GM12892 (cell line): Measurements from ENCODE around the gene CYP27A1.
"Not testable (repeated sequence)": the region's sequence is repeated elsewhere in the genome, so short reads cannot be mapped to it uniquely, and the experiment has no call there.

Experiments used
- DNase-seq: peaks from one replicate; pipeline ENCODE4 v3.0.0; 2011; ENCODE audit not compliant: insufficient read length
- FAIRE-seq: peaks from 2 replicates; lab custom pipeline; 2011; peaks lifted over from hg19 to GRCh38; lab: Jason Lieb, UNC
- POLR2A ChIP-seq: IDR thresholded peaks from 2 replicates; pipeline ENCODE4 v1.6.1; 2011; ENCODE audit warnings: low read depth, low read length, control low read depth
- POLR2AphosphoS5 ChIP-seq: IDR thresholded peaks from 2 replicates; pipeline ENCODE4 v1.6.1; 2011; ENCODE audit warnings: low read depth, low read length, control low read depth
- TAF1 ChIP-seq: IDR thresholded peaks from 2 replicates; pipeline ENCODE4 v1.6.1; 2011; ENCODE audit warnings: low read depth, mild to moderate bottlenecking, control low read depth, low read length, borderline replicate concordance

CYP27A1 gene

GRCh38 chr2:218829868-218830451 is 48.0 kb downstream of the CYP27A1 start:
- FAIRE-seq (no peak), DNase-seq (no peak)
- TF ChIP-seq TAF1 (no peak), POLR2A (no peak), POLR2AphosphoS5 (no peak)

- no peak for TF ChIP-seq POLR2A
- TF ChIP-seq POLR2AphosphoS5 = no peak
- TF ChIP-seq TAF1 = no peak
- no peak for DNase-seq
- no peak for FAIRE-seq
Measured at GRCh38 chr2:218830526-218831306, 48.8 kb downstream of the CYP27A1 start.

DNA sequence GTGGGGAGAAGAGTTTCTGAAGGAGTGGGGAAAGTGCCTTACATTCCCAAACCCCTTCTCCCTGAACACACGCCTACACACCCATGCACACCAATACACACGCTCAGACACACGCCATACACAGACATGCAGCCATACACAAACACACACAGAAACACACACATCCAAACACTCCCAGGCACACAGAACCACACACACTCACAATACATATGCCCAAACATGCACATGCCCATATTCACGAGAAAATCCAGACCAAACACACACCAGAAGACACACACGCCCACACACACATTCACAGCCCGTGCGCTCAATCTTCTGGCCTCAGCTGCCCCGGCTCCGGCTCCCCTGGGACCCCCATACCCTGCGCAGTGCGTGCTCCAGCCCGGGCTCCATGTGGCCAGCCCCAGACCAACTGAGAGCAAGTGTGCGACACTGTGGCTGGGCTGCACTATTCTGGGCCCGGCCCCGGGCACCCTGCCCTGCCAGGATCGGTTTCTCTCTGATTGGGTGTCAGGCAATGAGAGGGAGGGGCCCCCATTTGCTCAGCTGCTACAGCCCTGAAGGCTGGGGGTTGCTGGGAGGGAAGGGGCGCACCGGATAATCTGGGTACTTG is 49.5 kb downstream of the CYP27A1 start, which contains the start of gene PRKAG3:
TSS of gene PRKAG3 (minus strand) at position 426 of the 613 bp plus-strand sequence.
- DNase-seq (no peak), FAIRE-seq (no peak)
- TF ChIP-seq TAF1 (no peak), POLR2AphosphoS5 (no peak), POLR2A (no peak)

- no peak for DNase-seq
- no peak for FAIRE-seq
- TF ChIP-seq POLR2AphosphoS5 (no peak), TAF1 (no peak), POLR2A (no peak)
Measured at GRCh38 chr2:218832081-218832480, 50.1 kb downstream of the CYP27A1 start.

GRCh38 chr2:218832520-218832919 is 50.6 kb downstream of the CYP27A1 start:
- no peak for FAIRE-seq
- TF ChIP-seq POLR2AphosphoS5 = no peak
- no peak for TF ChIP-seq POLR2A
- TF ChIP-seq TAF1 = no peak
- no peak for DNase-seq

DNA sequence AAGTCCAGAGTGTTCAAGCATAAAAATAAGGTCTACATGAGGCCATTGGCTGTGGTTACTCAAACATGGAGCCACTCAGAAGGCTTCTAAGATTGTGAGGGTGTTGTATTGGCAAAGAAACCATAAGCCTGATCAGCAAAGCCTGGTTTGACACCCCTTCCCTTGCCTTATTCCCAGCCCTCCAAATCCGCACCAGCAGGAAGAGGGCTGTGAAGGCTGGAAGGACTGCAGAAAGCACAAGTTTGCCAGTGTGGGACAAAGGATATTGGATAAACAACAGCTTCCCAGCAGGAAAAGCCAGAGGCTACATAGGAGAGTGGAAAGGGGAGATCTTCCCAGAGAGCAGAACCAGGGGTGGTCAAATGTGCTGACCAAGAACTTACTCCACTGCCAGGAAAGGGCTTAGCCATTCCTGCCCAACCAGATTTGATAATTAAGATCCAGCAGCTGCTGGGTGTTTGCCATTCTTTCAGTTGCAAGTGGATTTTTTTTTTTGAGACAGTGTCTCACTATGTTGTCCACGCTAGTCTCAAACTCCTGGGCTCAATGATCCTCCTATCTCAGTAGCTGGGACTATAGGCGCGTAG is 51.2 kb downstream of the CYP27A1 start:
- DNase-seq = no peak
- no peak for TF ChIP-seq POLR2AphosphoS5
- no peak for FAIRE-seq

DNA sequence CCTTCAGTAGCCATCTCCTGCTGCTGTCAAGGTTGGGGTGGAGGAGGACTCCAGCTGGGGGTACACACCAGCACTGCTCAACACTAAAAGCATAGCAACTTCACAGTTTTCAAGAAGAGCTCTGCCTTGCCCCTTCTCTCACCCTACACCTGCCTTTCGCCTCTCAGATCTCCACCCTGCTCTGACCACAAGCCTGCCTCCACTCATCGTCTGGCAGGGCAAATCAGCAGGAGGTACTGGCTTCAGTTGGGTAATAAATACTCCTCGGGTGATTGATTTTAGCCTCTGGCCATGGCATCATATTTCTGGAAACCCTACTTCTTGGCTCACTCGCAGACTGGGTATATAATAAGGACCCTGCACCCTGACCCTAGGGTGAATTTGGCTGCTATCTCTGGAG is 52.7 kb downstream of the CYP27A1 start:
- DNase-seq (no peak), FAIRE-seq (no peak)
- TF ChIP-seq POLR2AphosphoS5 = no peak
- TF ChIP-seq POLR2A = no peak
- TF ChIP-seq TAF1 = no peak

DNA sequence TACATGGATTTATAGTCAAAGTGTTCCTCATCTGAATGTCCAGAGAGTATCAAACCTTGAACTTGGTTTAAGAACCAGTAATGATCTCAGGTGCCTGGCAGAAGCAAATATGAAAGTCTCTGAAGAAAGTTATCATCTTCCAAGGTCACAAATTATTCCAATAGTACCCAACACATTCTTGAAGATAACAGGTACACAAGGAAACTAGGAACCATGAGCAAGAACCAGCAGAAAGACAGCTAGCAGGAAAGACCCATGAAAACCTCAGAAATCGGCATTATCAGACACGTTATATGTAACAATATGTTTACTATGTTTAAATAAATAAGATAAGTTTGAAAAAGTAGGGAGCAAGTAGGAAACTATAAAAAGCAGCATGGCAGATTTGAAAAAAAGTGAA is 55.5 kb downstream of the CYP27A1 start:
- DNase-seq (no peak), FAIRE-seq (no peak)
- TF ChIP-seq TAF1 (no peak), POLR2AphosphoS5 (no peak), POLR2A (no peak)

GRCh38 chr2:218839430-218839829 is 57.5 kb downstream of the CYP27A1 start:
- DNase-seq = no peak
- no peak for FAIRE-seq

GRCh38 chr2:218839888-218840287 is 57.9 kb downstream of the CYP27A1 start:
- no peak for DNase-seq
- no peak for TF ChIP-seq POLR2AphosphoS5
- TF ChIP-seq POLR2A = no peak
- no peak for TF ChIP-seq TAF1
- FAIRE-seq = no peak

More at GRCh38 chr2:218839430-218839829, 57.5 kb downstream of the CYP27A1 start:
- TF ChIP-seq POLR2A (no peak), TAF1 (no peak), POLR2AphosphoS5 (no peak)

- FAIRE-seq = not testable (repeated sequence)
Measured at GRCh38 chr2:218844334-218844733, 62.4 kb downstream of the CYP27A1 start.

DNA sequence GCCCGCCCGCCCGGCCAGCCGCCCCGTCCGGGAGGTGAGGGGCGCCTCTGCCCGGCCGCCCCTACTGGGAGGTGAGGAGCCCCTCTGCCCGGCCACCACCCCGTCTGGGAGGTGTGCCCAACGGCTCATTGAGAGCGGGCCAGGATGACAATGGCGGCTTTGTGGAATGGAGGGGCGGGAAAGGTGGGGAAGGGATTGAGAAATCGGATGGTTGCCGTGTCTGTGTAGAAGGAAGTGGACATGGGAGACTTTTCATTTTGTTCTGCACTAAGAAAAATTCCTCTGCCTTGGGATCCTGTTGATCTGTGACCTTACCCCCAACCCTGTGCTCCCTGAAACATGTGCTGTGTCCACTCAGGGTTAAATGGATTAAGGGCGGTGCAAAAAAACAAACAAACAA is 65.0 kb downstream of the CYP27A1 start:
- not testable (repeated sequence) for FAIRE-seq, DNase-seq

More at GRCh38 chr2:218844334-218844733, 62.4 kb downstream of the CYP27A1 start:
- not testable (repeated sequence) for DNase-seq
